ENCODE measurements around the gene POC5. TPM values are rescaled to one million over a fixed set of nuclear protein-coding genes. Genes with fewer than 3 reads are reported as not detected.

Gene POC5
- total RNA-seq, 3 donors from 2014 or later (not counting 1 experiment from before 2014, with no cell fraction given) = 12.4 to 16.6 (median 12.5) TPM

GRCh38 chr5:75630875-75631274 is 86.4 kb downstream of the POC5 start:
- no peaks in the 10 kb centered on the region for H3K4me1 Mint-ChIP-seq
- Histone ChIP-seq H3K4me3 (ENCODE audit: low read length) (no peak overlapping the region), H3K36me3 (ENCODE audit: control insufficient read depth, insufficient read depth, low read length) (no peaks in the 10 kb centered on the region), H3K27ac (ENCODE audit: low read length) (no peak overlapping the region), H3K4me1 (ENCODE audit: control insufficient read depth, insufficient read depth, low read length) (no peaks in the 10 kb centered on the region), H3K9me3 (ENCODE audit: control insufficient read depth, insufficient read depth, low read length) (no peaks in the 10 kb centered on the region), H3K27me3 (ENCODE audit: control insufficient read depth, insufficient read depth, low read length) (no peaks in the 10 kb centered on the region)
- 97% methylated on average over 2 of the region's 2 CpGs for WGBS (ENCODE audit: insufficient coverage)
- no peak overlapping the region for H3K27ac Mint-ChIP-seq
- DNase-seq (no peak), ATAC-seq (no peak)
- H3K9me3 Mint-ChIP-seq = no peaks in the 10 kb centered on the region
- intact Hi-C loops (cut with micrococcal nuclease) = no loop called here
- no peaks in the 10 kb centered on the region for H3K36me3 Mint-ChIP-seq
- H3K4me3 Mint-ChIP-seq = no peak overlapping the region
- TF ChIP-seq, protein P1, sequence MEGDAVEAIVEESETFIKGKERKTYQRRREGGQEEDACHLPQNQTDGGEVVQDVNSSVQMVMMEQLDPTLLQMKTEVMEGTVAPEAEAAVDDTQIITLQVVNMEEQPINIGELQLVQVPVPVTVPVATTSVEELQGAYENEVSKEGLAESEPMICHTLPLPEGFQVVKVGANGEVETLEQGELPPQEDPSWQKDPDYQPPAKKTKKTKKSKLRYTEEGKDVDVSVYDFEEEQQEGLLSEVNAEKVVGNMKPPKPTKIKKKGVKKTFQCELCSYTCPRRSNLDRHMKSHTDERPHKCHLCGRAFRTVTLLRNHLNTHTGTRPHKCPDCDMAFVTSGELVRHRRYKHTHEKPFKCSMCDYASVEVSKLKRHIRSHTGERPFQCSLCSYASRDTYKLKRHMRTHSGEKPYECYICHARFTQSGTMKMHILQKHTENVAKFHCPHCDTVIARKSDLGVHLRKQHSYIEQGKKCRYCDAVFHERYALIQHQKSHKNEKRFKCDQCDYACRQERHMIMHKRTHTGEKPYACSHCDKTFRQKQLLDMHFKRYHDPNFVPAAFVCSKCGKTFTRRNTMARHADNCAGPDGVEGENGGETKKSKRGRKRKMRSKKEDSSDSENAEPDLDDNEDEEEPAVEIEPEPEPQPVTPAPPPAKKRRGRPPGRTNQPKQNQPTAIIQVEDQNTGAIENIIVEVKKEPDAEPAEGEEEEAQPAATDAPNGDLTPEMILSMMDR (IDR thresholded peaks at IDR 0.05) = no peak
- peaks cover 0 to 5% of the 10 kb centered on the region in 2 donors for H3K27me3 Mint-ChIP-seq (ENCODE audit: low read depth in 2 of 2)

- no peak overlapping the region for H3K4me3 ChIP-seq (ENCODE audit: low read length)
- intact Hi-C loops (cut with micrococcal nuclease) = no loop called here
- H3K27ac Mint-ChIP-seq = no peak overlapping the region
- no peaks in the 10 kb centered on the region for H3K36me3 Mint-ChIP-seq
- no peak overlapping the region for H3K27ac ChIP-seq (ENCODE audit: low read length)
- 100% methylated on average over 1 of the region's 1 CpG for WGBS (ENCODE audit: insufficient coverage)
- no peak overlapping the region for H3K4me3 Mint-ChIP-seq
- H3K9me3 Mint-ChIP-seq = no peaks in the 10 kb centered on the region
- H3K36me3 ChIP-seq (ENCODE audit: control insufficient read depth, insufficient read depth, low read length) = no peaks in the 10 kb centered on the region
- no peaks in the 10 kb centered on the region for H3K4me1 Mint-ChIP-seq
- TF ChIP-seq, protein P1 (IDR thresholded peaks at IDR 0.05) = no peak
- H3K27me3 ChIP-seq (ENCODE audit: control insufficient read depth, insufficient read depth, low read length) = no peaks in the 10 kb centered on the region
- H3K9me3 ChIP-seq (ENCODE audit: control insufficient read depth, insufficient read depth, low read length) = no peaks in the 10 kb centered on the region
- no peak for ATAC-seq
- no peaks in the 10 kb centered on the region for H3K27me3 Mint-ChIP-seq (ENCODE audit: low read depth in 2 of 2)
- H3K4me1 ChIP-seq (ENCODE audit: control insufficient read depth, insufficient read depth, low read length) = no peaks in the 10 kb centered on the region
- DNase-seq = no peak
Measured at GRCh38 chr5:75627801-75628200, 89.4 kb downstream of the POC5 start.

DNA sequence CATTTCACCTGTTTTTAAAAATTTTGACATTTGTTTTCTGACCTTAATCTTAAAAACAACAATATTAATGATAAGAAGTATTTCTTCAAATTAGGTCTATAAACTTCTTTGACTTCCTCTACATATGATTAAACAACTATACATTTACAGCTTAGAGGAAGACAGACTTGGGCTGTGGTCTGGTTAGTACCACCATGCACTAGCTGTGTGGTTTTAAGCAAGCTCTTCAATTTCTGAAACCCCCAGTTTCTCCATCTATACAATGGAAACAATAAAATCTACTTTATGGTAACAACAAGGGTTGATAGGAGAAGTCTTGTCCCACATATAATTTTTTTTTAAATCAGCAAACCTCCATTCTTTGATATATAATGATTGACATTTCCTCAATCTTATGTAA is 90.3 kb downstream of the POC5 start:
- Mint-ChIP-seq H3K9me3 (no peaks in the 10 kb centered on the region), H3K27me3 (ENCODE audit: low read depth in 2 of 2) (no peaks in the 10 kb centered on the region), H3K36me3 (no peaks in the 10 kb centered on the region), H3K4me3 (no peak overlapping the region), H3K4me1 (no peaks in the 10 kb centered on the region), H3K27ac (no peak overlapping the region)
- H3K27me3 ChIP-seq (ENCODE audit: control insufficient read depth, insufficient read depth, low read length) = no peaks in the 10 kb centered on the region
- no peaks in the 10 kb centered on the region for H3K9me3 ChIP-seq (ENCODE audit: control insufficient read depth, insufficient read depth, low read length)
- no peaks in the 10 kb centered on the region for H3K36me3 ChIP-seq (ENCODE audit: control insufficient read depth, insufficient read depth, low read length)
- TF ChIP-seq, protein P1 (IDR thresholded peaks at IDR 0.05) = no peak
- DNase-seq = no peak
- no peak overlapping the region for H3K4me3 ChIP-seq (ENCODE audit: low read length)
- intact Hi-C loops (cut with micrococcal nuclease) = no loop called here
- ATAC-seq = no peak
- H3K4me1 ChIP-seq (ENCODE audit: control insufficient read depth, insufficient read depth, low read length) = no peaks in the 10 kb centered on the region
- H3K27ac ChIP-seq (ENCODE audit: low read length) = no peak overlapping the region

Other genes with a start within 250 kb of the POC5 start
- gene CERT1, start 205.8 kb downstream of the POC5 start, total RNA-seq = 10 to 100 TPM; 50.1 to 51.4 (median 50.2) TPM
- 10 to 100 TPM; 16.8 to 21.5 (median 21.4) TPM for gene POLK, start 205.5 kb downstream of the POC5 start, total RNA-seq
- gene ANKDD1B, start 106.0 kb downstream of the POC5 start, total RNA-seq = under 1 TPM; 0.52 to 0.66 (median 0.55) TPM

All from natural killer cell (primary cell).